Natural killer cell (primary cell): Measurements from ENCODE around the gene SPECC1. TPM values are rescaled to one million over a fixed set of nuclear protein-coding genes. Genes with fewer than 3 reads are reported as not detected.
"Not testable (repeated sequence)": the region's sequence is repeated elsewhere in the genome, so short reads cannot be mapped to it uniquely, and the experiment has no call there.

Experiments used
- ATAC-seq, 3 donors: fragments of 150-1000 bp in 2 of 3; fragments of 200-7000 bp in 1 of 3; cut with Tn5 transposase; 1 replicate in 1 of 3; 2 replicates in 2 of 3; pipeline ENCODE4 v1.10.0; 2021; ENCODE audit warnings: mild to moderate bottlenecking in 2 of 3, moderate library complexity in 2 of 3
- DNase-seq, 2 donors: peaks; one replicate each; pipeline versions ENCODE4 v3.0.0 to v3.0.0-alpha.2; 2013 to 2021; ENCODE audit warnings: mixed read lengths in 1 of 2
- H3K27ac ChIP-seq: one replicate; pipeline ENCODE4 v1.5.1; 2013; ENCODE audit warnings: mild to moderate bottlenecking, low read length
- H3K27me3 ChIP-seq: one replicate; pipeline ENCODE4 v1.6.1; 2013; ENCODE audit warnings: low read length; ENCODE audit not compliant: control insufficient read depth, insufficient read depth
- H3K36me3 ChIP-seq: one replicate; pipeline ENCODE4 v1.6.1; 2013; ENCODE audit warnings: low read length; ENCODE audit not compliant: control insufficient read depth, insufficient read depth
- H3K4me1 ChIP-seq: one replicate; pipeline ENCODE4 v1.6.1; 2013; ENCODE audit warnings: low read length; ENCODE audit not compliant: control insufficient read depth, insufficient read depth
- H3K4me3 ChIP-seq: one replicate; pipeline ENCODE4 v1.5.1; 2013; ENCODE audit warnings: low read length
- H3K9me3 ChIP-seq: one replicate; pipeline ENCODE4 v1.6.1; 2013; ENCODE audit warnings: low read length; ENCODE audit not compliant: control insufficient read depth, insufficient read depth
- H3K27ac Mint-ChIP-seq, 2 donors: one replicate each; pipeline ENCODE4 v1.8.0; 2022; ENCODE audit warnings: mild to moderate bottlenecking in 2 of 2, mixed read lengths in 2 of 2, moderate library complexity in 1 of 2
- H3K27me3 Mint-ChIP-seq, 2 donors: one replicate each; pipeline ENCODE4 v1.8.0; 2022; ENCODE audit warnings: low read depth in 2 of 2, mixed read lengths in 2 of 2
- H3K36me3 Mint-ChIP-seq: one replicate; pipeline ENCODE4 v1.8.0; 2022; ENCODE audit warnings: mixed read lengths
- H3K4me1 Mint-ChIP-seq, 2 donors: one replicate each; pipeline ENCODE4 v1.8.0; 2022; ENCODE audit warnings: mixed read lengths in 2 of 2
- H3K4me3 Mint-ChIP-seq: one replicate; pipeline ENCODE4 v1.8.0; 2022; ENCODE audit warnings: mild to moderate bottlenecking, moderate library complexity, mixed read lengths
- H3K9me3 Mint-ChIP-seq, 2 donors: one replicate each; pipeline ENCODE4 v1.8.0; 2022; ENCODE audit warnings: mixed read lengths in 2 of 2
- WGBS: methylation state at CpG from one replicate; pipeline ENCODE4 v1.1.7; 2013; ENCODE audit warnings: missing lambda C conversion rate; ENCODE audit not compliant: insufficient coverage; 5-methylcytosine and 5-hydroxymethylcytosine counted together
- intact Hi-C: fragments of 100-400 bp; cut with micrococcal nuclease; formaldehyde crosslinking; loops from one replicate; pipeline ENCODE4 v1.14.2; 2022
- total RNA-seq, 4 donors: library from RNA; stranded (reverse); fragments of 120-200 nt in 1 of 4; gene quantifications; one replicate each; pipeline versions ENCODE4 v1.2.3 to v1.2.4, GENCODE V29; 2013 to 2022
- TF ChIP-seq, protein P1 (sequence below): fragments of 200-600 bp; IDR thresholded peaks from one replicate; pipeline ENCODE4 v1.8.0; 2022; ENCODE audit warnings: antibody characterized with exemption

The SPECC1 gene
- total RNA-seq, 3 donors from 2014 or later (not counting 1 experiment from before 2014, with no cell fraction given): 29.3 to 45.1 (median 37.2) TPM

DNA sequence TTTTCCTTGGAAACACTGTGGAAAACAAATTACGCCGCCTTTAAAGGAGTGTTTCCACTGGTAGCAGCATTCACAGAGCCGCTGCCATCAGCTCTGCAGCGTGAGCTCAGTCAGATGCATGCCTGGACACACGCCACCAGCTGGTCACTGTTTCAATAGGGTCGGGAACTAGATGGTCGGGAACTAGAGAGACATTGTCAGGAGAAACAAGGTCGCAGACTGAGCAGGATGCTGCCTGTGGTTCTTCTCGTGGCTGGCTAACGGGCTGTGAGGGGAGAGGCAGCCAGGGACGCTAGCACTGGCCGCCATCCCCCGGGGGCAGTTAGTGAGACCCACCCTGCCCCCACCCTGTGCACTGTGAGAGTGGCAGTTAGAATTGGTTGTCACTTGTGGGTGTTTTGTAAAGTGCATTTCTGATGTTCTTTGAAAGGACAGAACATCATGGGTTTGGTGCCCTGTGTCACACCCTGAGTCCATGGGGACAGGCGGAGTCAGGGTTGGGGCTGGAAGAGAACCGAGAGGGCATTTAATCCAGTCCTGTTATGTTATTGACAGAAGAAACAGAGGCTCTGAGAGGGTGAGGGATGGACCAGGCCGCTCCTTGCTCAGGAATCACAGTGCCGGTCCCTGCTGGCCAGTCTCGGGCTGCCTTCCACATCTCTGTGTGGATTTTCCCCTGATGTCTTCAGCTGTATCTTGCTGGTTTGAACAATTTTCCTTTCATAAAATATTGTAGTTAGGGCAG, 86.3 kb downstream of the SPECC1 start:
- no peak overlapping the region for H3K4me3 ChIP-seq
- DNase-seq (no peak), ATAC-seq (peak in 1 of 3 donors; percentile 26)
- intact Hi-C loops: no loop called here
- no peaks in the 10 kb centered on the region for H3K27me3 ChIP-seq
- no peaks in the 10 kb centered on the region for H3K9me3 ChIP-seq
- Mint-ChIP-seq H3K27me3 (no peaks in the 10 kb centered on the region), H3K36me3 (no peaks in the 10 kb centered on the region), H3K27ac (no peak overlapping the region), H3K4me1 (peaks cover 15 to 20% of the 10 kb centered on the region in 2 donors), H3K4me3 (no peak overlapping the region), H3K9me3 (no peaks in the 10 kb centered on the region)
- peaks cover 14% of the 10 kb centered on the region for H3K36me3 ChIP-seq
- WGBS: 65% methylated on average over 18 of the region's 18 CpGs
- no peak overlapping the region for H3K27ac ChIP-seq
- TF ChIP-seq, protein P1, sequence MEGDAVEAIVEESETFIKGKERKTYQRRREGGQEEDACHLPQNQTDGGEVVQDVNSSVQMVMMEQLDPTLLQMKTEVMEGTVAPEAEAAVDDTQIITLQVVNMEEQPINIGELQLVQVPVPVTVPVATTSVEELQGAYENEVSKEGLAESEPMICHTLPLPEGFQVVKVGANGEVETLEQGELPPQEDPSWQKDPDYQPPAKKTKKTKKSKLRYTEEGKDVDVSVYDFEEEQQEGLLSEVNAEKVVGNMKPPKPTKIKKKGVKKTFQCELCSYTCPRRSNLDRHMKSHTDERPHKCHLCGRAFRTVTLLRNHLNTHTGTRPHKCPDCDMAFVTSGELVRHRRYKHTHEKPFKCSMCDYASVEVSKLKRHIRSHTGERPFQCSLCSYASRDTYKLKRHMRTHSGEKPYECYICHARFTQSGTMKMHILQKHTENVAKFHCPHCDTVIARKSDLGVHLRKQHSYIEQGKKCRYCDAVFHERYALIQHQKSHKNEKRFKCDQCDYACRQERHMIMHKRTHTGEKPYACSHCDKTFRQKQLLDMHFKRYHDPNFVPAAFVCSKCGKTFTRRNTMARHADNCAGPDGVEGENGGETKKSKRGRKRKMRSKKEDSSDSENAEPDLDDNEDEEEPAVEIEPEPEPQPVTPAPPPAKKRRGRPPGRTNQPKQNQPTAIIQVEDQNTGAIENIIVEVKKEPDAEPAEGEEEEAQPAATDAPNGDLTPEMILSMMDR: no peak
- no peaks in the 10 kb centered on the region for H3K4me1 ChIP-seq

GRCh38 chr17:20096430-20096829, 87.3 kb downstream of the SPECC1 start:
- Mint-ChIP-seq H3K27ac (no peak overlapping the region), H3K9me3 (no peaks in the 10 kb centered on the region), H3K4me3 (no peak overlapping the region), H3K27me3 (no peaks in the 10 kb centered on the region), H3K4me1 (peaks cover 15% of the 10 kb centered on the region in 2 donors), H3K36me3 (no peaks in the 10 kb centered on the region)
- Histone ChIP-seq H3K4me3 (no peak overlapping the region), H3K4me1 (no peaks in the 10 kb centered on the region), H3K9me3 (no peaks in the 10 kb centered on the region), H3K27ac (no peak overlapping the region), H3K36me3 (peaks cover 14% of the 10 kb centered on the region), H3K27me3 (no peaks in the 10 kb centered on the region)
- ATAC-seq (no peak), DNase-seq (no peak)
- intact Hi-C loops: no loop called here
- TF ChIP-seq, protein P1: no peak
- WGBS: 91% methylated on average over 8 of the region's 8 CpGs

GRCh38 chr17:20097330-20097729, 88.2 kb downstream of the SPECC1 start:
- TF ChIP-seq, protein P1: no peak
- no peak overlapping the region for H3K27ac ChIP-seq
- no peaks in the 10 kb centered on the region for H3K4me1 ChIP-seq
- Mint-ChIP-seq H3K27ac (no peak overlapping the region), H3K4me3 (no peak overlapping the region), H3K36me3 (no peaks in the 10 kb centered on the region), H3K27me3 (no peaks in the 10 kb centered on the region), H3K9me3 (no peaks in the 10 kb centered on the region), H3K4me1 (peaks cover 14 to 15% of the 10 kb centered on the region in 2 donors)
- ATAC-seq: no peak
- intact Hi-C loops: no loop called here
- H3K9me3 ChIP-seq: no peaks in the 10 kb centered on the region
- no peak overlapping the region for H3K4me3 ChIP-seq
- peaks cover 19% of the 10 kb centered on the region for H3K36me3 ChIP-seq
- H3K27me3 ChIP-seq: no peaks in the 10 kb centered on the region
- DNase-seq: no peak
- 81% methylated on average over 6 of the region's 6 CpGs for WGBS

- TF ChIP-seq, protein P1: no peak
- H3K4me3 Mint-ChIP-seq: no peak overlapping the region
- ATAC-seq: no peak
These were observed 89.2 kb downstream of the SPECC1 start for GRCh38 chr17:20098314-20098713.

GRCh38 chr17:20100806-20101205, 91.6 kb downstream of the SPECC1 start:
- 90% methylated on average over 2 of the region's 3 CpGs for WGBS
- intact Hi-C loops: not testable (repeated sequence)

More at GRCh38 chr17:20098314-20098713, 89.2 kb downstream of the SPECC1 start:
- Mint-ChIP-seq H3K27me3 (no peaks in the 10 kb centered on the region), H3K36me3 (no peaks in the 10 kb centered on the region), H3K9me3 (no peaks in the 10 kb centered on the region), H3K4me1 (peaks cover 8 to 10% of the 10 kb centered on the region in 2 donors), H3K27ac (no peak overlapping the region)
- Histone ChIP-seq H3K27me3 (no peaks in the 10 kb centered on the region), H3K27ac (no peak overlapping the region), H3K4me3 (no peak overlapping the region), H3K9me3 (no peaks in the 10 kb centered on the region), H3K36me3 (peaks cover 19% of the 10 kb centered on the region), H3K4me1 (no peaks in the 10 kb centered on the region)
- DNase-seq: no peak
- intact Hi-C loops: no loop called here
- WGBS: 81% methylated on average over 7 of the region's 7 CpGs

More at GRCh38 chr17:20100806-20101205, 91.6 kb downstream of the SPECC1 start:
- H3K27me3 Mint-ChIP-seq, H3K4me1 ChIP-seq, H3K27me3 ChIP-seq, H3K9me3 Mint-ChIP-seq, H3K4me3 ChIP-seq, H3K27ac ChIP-seq, ATAC-seq, H3K9me3 ChIP-seq, H3K4me3 Mint-ChIP-seq, H3K4me1 Mint-ChIP-seq, H3K27ac Mint-ChIP-seq, H3K36me3 Mint-ChIP-seq, DNase-seq: not testable (repeated sequence)
- H3K36me3 ChIP-seq: peaks cover 19% of the 10 kb centered on the region
